SU-DHL-6 (cell line): ENCODE measurements around the gene TMPRSS11B.
A peak's percentile ranks its signal among the peaks of the same experiment; 100 is the strongest.

Experiments
- EZH2phosphoT487 ChIP-seq: fragments of 200-600 bp; sonication (generic), shearing (Covaris generic); conservative IDR thresholded peaks from 2 replicates; pipeline ENCODE4 v1.6.1; 2018; ENCODE audit warnings: mild to moderate bottlenecking, antibody characterized with exemption, low read length, moderate library complexity, mixed read lengths
- TF ChIP-seq, protein P1 (sequence below): fragments of 200-600 bp; sonication (generic); IDR thresholded peaks from one replicate; pipeline ENCODE4 v1.5.1; 2017; ENCODE audit warnings: antibody characterized with exemption, mild to moderate bottlenecking, low read length, moderate library complexity; ENCODE audit not compliant: insufficient read depth, poor library complexity, severe bottlenecking

DNA sequence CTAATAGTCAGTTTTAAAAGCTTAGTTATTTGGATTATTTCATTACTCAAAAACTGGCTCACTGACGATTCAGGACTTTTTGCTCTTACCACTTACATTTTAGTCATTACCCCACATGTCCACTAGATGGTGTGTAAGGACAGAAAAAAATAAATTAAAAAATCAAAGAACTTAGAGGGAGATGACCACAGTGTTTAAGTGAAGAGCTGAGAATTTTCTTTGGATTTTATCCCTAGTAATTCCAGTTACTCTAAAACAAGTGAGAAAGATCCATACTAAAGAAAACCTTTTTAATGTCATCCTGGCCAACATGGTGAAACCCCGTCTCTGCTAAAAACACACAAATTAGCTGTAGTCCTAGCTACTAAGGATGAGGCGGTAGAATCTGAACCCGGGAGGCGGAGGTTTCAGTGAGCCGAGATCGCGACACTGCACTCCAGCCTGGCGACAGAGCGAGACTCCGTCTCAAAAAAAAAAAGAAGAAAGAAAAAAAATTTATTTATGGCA lies 26.4 kb upstream of the TMPRSS11B start:
- TF ChIP-seq, protein P1, sequence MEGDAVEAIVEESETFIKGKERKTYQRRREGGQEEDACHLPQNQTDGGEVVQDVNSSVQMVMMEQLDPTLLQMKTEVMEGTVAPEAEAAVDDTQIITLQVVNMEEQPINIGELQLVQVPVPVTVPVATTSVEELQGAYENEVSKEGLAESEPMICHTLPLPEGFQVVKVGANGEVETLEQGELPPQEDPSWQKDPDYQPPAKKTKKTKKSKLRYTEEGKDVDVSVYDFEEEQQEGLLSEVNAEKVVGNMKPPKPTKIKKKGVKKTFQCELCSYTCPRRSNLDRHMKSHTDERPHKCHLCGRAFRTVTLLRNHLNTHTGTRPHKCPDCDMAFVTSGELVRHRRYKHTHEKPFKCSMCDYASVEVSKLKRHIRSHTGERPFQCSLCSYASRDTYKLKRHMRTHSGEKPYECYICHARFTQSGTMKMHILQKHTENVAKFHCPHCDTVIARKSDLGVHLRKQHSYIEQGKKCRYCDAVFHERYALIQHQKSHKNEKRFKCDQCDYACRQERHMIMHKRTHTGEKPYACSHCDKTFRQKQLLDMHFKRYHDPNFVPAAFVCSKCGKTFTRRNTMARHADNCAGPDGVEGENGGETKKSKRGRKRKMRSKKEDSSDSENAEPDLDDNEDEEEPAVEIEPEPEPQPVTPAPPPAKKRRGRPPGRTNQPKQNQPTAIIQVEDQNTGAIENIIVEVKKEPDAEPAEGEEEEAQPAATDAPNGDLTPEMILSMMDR = peak; percentile 28
- no peak for TF ChIP-seq EZH2phosphoT487
